GM20000 (cell line): ENCODE data around the gene USP47.

Experiments
- DNase-seq: peaks from one replicate; pipeline ENCODE4 v3.0.0; 2012; ENCODE audit warnings: low spot score
- CTCF ChIP-seq: IDR thresholded peaks from 2 replicates; pipeline ENCODE4 v1.5.1; 2012; ENCODE audit warnings: mild to moderate bottlenecking, control low read depth; ENCODE audit errors: extremely low read depth, missing control alignments

Gene USP47

GRCh38 chr11:11937957-11938356 is 96.2 kb downstream of the USP47 start:
- TF ChIP-seq CTCF, result no peak
- no peak for DNase-seq

DNA sequence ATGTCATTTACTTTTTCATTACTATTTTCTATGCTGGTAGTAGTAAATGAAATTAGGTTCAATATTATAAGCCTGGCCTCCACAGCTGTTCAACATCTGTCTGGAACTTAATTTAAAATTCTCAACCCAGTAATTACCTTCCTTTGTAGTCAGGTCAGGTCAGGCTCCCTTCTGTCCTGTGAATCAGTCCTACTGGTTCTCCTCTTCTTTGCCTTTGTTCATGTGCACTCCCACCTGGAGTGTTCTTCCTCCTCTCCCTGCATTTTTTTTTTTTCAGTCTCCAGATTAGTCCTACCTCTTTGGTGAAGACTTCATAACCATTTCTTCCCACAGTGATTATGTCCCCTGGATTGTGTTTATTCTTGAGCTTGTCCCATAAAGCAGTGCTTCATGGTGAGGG is 98.8 kb downstream of the USP47 start:
- TF ChIP-seq CTCF, result no peak
- no peak for DNase-seq

DNA sequence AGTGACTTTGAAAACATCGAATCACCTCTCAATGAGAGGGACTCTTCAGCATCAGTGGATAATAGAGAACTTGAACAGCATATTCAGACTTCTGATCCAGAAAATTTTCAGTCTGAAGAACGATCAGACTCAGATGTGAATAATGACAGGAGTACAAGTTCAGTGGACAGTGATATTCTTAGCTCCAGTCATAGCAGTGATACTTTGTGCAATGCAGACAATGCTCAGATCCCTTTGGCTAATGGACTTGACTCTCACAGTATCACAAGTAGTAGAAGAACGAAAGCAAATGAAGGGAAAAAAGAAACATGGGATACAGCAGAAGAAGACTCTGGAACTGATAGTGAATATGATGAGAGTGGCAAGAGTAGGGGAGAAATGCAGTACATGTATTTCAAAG is 100.9 kb downstream of the USP47 start:
- TF ChIP-seq CTCF, result no peak
- no peak for DNase-seq

DNA sequence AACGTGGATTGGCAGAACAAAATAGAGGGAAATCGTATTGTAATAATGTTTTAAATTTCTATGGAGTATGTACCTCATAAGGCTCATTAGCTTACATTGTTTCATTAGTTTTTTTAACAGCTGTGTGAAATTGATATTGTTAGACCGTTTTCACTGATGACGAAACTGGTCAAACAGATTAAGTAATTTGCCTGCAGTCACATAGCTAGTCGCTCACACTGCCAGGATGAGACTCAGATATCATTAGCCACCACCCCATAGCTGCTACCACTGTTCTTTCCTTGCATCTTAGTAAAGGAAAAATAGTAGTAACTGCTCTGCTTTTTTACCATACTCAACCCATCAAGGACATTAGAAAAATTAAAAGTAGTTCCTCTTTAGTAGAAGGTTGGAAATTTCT is 102.7 kb downstream of the USP47 start:
- TF ChIP-seq CTCF, result no peak
- no peak for DNase-seq

DNA sequence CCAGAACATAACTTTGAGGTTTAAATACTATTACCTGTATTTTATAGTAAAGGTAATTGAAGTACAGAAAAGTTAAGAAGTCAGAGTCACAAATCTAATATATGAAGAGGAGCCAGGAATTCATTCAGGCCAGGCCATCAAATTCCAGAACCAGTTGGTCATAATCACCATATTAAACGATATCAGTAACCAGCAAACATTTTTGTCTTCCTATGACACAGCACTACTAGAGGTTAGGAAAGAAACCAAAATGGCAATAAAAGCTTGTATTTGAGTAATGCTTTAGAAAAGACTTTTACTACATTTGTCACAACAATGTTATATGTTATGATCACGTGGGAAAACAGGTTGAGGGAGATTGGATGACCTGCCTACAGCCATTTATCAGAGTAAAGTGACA is 104.4 kb downstream of the USP47 start:
- TF ChIP-seq CTCF, result no peak
- no peak for DNase-seq

DNA sequence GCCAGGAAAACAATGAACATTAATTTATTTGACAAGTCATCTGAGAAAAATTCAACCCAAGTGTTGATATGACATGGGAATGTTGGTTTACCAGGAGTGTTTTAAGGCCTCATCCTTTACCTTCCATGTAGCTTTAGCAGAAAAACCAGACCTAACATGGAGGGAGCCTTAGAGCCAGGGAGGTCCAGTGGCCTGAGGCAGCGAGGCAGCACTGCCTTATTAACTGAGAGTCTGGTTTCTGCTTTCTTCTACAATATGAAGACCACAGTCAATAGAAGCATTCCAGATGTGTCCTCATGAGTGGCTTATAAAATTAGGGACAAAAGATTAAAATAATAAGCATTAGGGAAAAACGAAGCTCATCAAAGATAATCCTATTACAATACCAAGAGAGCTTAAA is 105.1 kb downstream of the USP47 start:
- DNase-seq, result no peak
- no peak for TF ChIP-seq CTCF

- no peak for TF ChIP-seq CTCF
- DNase-seq, result no peak
Observed at GRCh38 chr11:11947825-11948224, 106.1 kb downstream of the USP47 start.
